ENCODE measurements around the gene CEBPB.

Gene CEBPB

GRCh38 chr20:50220894-50221365 is 30.3 kb downstream of the CEBPB start:
- DNase-seq, result no peak
- Histone ChIP-seq H3K4me1 (no peaks in the 10 kb centered on the region), H3K9me3 (no peaks in the 10 kb centered on the region), H3K4me3 (ENCODE audit: low read depth, low read length) (no peak overlapping the region), H3K27me3 (no peaks in the 10 kb centered on the region), H3K36me3 (no peaks in the 10 kb centered on the region)
- TF ChIP-seq, protein P1, sequence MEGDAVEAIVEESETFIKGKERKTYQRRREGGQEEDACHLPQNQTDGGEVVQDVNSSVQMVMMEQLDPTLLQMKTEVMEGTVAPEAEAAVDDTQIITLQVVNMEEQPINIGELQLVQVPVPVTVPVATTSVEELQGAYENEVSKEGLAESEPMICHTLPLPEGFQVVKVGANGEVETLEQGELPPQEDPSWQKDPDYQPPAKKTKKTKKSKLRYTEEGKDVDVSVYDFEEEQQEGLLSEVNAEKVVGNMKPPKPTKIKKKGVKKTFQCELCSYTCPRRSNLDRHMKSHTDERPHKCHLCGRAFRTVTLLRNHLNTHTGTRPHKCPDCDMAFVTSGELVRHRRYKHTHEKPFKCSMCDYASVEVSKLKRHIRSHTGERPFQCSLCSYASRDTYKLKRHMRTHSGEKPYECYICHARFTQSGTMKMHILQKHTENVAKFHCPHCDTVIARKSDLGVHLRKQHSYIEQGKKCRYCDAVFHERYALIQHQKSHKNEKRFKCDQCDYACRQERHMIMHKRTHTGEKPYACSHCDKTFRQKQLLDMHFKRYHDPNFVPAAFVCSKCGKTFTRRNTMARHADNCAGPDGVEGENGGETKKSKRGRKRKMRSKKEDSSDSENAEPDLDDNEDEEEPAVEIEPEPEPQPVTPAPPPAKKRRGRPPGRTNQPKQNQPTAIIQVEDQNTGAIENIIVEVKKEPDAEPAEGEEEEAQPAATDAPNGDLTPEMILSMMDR (IDR thresholded peaks at IDR 0.05; ENCODE audit: low read depth, low read length), result no peak

GRCh38 chr20:50221501-50222308 is 31.1 kb downstream of the CEBPB start:
- Histone ChIP-seq H3K4me3 (ENCODE audit: low read depth, low read length) (no peak overlapping the region), H3K27me3 (no peaks in the 10 kb centered on the region), H3K9me3 (no peaks in the 10 kb centered on the region), H3K4me1 (no peaks in the 10 kb centered on the region), H3K36me3 (no peaks in the 10 kb centered on the region)
- TF ChIP-seq, protein P1 (IDR thresholded peaks at IDR 0.05; ENCODE audit: low read depth, low read length), result no peak
- no peak for DNase-seq

DNA sequence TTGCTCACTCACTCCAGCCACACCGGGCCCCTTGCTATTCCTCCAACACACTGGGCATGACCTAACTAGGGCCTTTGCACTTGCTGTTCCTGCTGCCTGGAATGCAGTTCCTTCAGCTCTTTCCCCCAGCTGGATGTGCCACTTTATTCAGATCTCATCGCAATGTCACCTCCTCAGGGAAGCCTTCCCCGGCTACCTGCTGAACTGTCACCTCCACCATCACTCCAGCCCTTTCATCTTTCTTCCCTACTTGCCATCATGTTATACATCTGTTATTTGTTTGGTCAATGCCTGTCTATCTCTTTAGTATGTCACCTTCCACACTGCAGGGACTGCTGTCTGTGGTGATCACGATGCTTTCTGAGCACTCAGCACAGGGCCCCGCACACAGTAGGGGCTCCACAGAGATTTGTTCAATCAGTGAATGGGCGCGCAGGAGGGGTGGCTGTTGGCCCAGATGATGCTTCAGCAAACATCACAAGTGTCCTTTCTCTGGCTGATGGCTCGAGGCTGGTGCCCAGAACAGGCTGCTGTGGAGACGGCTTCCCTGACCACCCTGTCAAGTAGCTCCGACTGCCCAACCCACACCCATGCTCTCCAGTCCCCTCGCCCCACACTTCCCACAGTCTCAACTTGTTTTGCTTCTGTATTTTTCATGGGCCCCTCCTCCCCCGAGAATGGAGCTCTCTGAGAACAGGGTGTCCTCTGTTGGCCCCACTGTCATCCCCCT is 31.8 kb downstream of the CEBPB start:
- TF ChIP-seq, protein P1 (IDR thresholded peaks at IDR 0.05; ENCODE audit: low read depth, low read length), result no peak
- no peak overlapping the region for H3K4me3 ChIP-seq (ENCODE audit: low read depth, low read length)
- no peaks in the 10 kb centered on the region for H3K4me1 ChIP-seq
- no peaks in the 10 kb centered on the region for H3K27me3 ChIP-seq
- DNase-seq, result no peak
- no peaks in the 10 kb centered on the region for H3K36me3 ChIP-seq
- H3K9me3 ChIP-seq, result no peaks in the 10 kb centered on the region

- Histone ChIP-seq H3K4me3 (ENCODE audit: low read depth, low read length) (no peak overlapping the region), H3K27me3 (no peaks in the 10 kb centered on the region), H3K4me1 (no peaks in the 10 kb centered on the region), H3K9me3 (no peaks in the 10 kb centered on the region), H3K36me3 (no peaks in the 10 kb centered on the region)
- TF ChIP-seq, protein P1 (IDR thresholded peaks at IDR 0.05; ENCODE audit: low read depth, low read length), result no peak
- DNase-seq, result no peak
Observed at GRCh38 chr20:50223039-50224005, 32.7 kb downstream of the CEBPB start.

DNA sequence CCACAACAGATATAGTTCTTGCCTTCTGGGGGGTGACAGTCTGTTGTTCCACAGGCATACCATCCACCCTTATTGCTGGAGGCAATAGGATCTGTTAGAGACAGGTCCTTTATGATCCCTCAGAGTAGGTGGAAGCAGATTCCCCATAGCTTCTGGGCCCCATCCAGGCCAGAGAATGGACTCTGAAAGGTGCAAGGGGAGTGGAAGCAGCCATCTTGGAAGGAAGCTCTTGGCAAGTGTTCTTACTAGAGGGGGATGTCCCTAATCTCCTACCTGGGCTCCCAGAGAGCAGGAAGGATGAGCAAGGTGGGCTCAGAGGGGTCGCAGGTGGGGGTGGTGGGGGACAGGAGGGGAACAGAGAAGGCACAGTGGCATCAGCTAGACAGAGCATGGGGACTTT is 33.4 kb downstream of the CEBPB start:
- no peak overlapping the region for H3K4me3 ChIP-seq (ENCODE audit: low read depth, low read length)
- no peaks in the 10 kb centered on the region for H3K36me3 ChIP-seq
- no peak for DNase-seq
- no peaks in the 10 kb centered on the region for H3K9me3 ChIP-seq
- H3K27me3 ChIP-seq, result no peaks in the 10 kb centered on the region
- TF ChIP-seq, protein P1 (IDR thresholded peaks at IDR 0.05; ENCODE audit: low read depth, low read length), result no peak
- H3K4me1 ChIP-seq, result no peaks in the 10 kb centered on the region

Data from BE2C (cell line).